Measurements from ENCODE around the gene WIPF3.
"Not testable (repeated sequence)": the region's sequence is repeated elsewhere in the genome, so short reads cannot be mapped to it uniquely, and the experiment has no call there.

Gene WIPF3

GRCh38 chr7:29881724-29882123 is 75.4 kb downstream of the WIPF3 start:
- no peak for DNase-seq (ENCODE audit: low read depth)

GRCh38 chr7:29882481-29882880 is 76.2 kb downstream of the WIPF3 start:
- no peak for DNase-seq (ENCODE audit: low read depth)

DNA sequence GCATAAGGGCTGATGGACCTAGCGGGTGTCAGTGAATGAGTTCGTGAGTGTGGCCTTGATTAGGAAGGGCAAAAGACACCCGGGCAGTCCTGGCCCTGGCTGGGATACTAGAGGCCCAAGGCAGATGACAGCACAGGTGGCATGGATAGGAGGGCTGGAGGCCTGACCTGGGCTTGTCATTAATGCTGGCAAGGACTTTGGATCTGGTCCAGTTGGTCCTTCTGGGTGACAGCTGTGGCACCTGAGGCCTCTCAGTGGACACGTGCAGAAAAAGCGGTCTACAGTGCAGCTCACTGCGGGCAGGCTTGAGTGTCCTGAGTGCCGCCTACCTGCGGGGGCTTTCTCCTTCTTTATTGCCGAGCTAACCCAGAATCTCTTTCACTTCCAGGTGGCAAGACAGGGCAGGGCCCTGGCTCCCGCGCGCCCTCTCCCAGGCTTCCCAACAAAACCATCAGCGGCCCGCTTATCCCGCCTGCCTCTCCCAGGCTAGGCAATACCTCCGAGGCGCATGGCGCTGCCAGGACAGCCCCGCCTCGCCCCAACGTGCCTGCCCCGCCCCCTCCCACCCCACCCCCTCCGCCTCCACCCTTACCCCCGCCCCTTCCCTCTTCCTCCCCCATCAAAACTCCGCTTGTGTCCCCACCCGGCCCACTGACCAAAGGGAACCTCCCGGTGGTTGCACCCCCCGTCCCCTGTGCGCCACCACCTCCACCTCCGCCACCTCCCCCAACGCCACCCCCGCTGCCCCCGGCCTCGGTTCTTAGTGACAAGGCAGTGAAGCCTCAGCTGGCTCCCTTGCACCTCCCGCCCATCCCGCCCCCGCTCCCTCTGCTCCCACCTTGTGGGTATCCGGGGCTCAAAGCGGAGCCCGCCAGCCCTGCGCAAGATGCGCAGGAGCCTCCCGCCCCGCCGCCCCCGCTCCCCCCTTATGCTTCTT is 77.4 kb downstream of the WIPF3 start:
- no peak for DNase-seq (ENCODE audit: low read depth)

DNA sequence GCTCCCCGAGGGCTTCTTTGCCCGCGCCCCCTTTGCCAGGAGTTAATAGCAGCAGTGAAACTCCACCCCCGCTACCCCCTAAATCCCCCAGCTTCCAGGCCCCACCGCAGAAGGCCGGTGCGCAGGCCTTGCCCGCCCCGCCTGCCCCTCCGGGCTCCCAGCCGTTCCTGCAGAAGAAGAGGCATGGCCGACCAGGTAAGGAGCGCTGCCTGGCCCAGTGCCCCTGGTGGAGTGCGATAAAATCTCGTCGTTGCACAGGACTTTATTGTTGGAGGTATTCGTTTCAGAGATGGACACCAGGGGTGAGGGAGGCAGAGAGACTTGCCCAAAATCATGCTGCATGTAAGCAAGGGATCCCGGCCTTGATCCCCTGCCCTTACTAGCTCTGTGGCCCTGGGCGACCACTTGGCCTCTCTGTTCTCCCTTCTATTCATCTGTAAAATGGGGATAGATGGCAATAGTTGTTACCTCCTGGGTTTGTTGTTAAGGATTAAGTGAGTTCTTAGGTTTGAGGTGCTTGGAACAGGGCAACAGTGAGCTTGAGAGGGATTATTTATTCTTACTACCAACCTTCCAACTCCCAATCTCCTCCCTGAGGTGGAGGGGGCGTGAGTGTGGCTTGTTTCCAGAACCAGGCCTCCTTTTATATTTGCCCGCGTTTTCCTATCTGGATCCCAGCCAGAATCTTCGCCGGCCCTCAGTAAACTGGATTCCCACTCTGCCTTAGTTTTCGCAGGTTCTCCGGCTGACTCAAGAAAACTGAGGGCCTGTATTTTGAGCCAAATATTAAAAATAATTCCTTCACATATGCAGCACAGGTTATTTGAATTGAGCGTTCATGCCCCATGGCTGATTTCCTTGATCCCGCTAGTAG is 78.3 kb downstream of the WIPF3 start:
- DNase-seq (ENCODE audit: low read depth): no peak

GRCh38 chr7:29885626-29886025 is 79.3 kb downstream of the WIPF3 start:
- no peak for DNase-seq (ENCODE audit: low read depth)

- DNase-seq (ENCODE audit: low read depth): no peak
Measured at GRCh38 chr7:29886827-29887226, 80.5 kb downstream of the WIPF3 start.

- no peak for DNase-seq (ENCODE audit: low read depth)
Measured at GRCh38 chr7:29888006-29888405, 81.7 kb downstream of the WIPF3 start.

DNA sequence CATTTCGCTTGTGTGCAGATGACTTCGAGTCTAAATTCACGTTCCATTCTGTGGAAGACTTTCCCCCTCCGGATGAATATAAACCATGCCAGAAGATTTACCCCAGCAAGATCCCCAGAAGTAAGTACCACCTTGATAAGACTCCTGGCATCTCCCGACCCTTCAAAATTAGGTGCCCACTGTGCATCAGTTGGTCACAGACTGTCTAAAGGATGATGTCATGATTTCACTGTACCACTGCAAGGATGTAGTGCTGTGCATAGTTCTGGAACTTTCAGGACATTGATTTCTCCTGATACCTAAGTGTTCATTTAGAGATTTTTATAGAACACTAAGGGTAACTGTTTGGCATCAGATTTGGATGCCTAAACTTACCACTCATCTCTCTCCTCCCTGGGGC is 83.0 kb downstream of the WIPF3 start:
- DNase-seq (ENCODE audit: low read depth): no peak

DNA sequence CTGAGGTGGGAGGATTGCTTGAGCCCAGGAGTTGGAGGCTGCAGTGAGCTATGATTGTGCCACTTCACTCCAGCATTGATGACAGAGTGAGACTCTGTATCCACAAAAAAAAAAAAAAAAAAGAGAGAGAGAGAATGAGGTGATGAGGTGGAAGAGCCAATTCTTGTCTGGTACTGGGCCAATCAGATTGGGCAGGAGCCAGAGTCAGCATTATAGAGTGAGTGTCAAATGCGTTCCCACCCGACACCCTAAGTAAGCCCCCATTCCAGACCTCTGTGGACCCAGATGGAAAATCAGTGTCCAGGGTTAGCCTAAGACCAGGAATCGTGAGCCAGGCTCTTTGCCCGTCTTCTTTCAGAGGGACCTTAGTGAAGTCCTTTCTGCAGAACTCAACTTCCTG is 83.9 kb downstream of the WIPF3 start:
- no peak for DNase-seq (ENCODE audit: low read depth)

GRCh38 chr7:29890786-29891185 is 84.5 kb downstream of the WIPF3 start:
- DNase-seq (ENCODE audit: low read depth): not testable (repeated sequence)

DNA sequence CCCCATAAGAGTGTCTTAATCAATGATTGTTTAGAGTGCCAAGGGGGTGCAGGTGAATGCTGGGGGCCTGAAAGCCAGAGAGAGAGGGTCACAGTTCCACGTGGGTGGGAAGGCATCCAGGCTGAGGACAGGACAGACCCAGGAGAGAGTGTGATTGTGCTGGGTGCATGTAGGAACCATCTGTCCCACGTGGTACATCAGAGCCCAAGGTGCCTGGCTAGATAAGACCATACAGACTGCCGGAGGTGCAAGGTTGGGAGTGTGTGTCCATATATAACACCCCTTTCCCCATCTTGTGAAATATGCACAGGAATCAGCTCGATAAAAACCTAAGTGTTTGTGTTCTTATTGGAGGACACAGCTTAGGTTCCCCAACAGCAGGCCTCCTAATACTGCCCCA is 85.5 kb downstream of the WIPF3 start:
- DNase-seq (ENCODE audit: low read depth): no peak

- no peak for DNase-seq (ENCODE audit: low read depth)
Measured at GRCh38 chr7:29892231-29892630, 85.9 kb downstream of the WIPF3 start.

DNA sequence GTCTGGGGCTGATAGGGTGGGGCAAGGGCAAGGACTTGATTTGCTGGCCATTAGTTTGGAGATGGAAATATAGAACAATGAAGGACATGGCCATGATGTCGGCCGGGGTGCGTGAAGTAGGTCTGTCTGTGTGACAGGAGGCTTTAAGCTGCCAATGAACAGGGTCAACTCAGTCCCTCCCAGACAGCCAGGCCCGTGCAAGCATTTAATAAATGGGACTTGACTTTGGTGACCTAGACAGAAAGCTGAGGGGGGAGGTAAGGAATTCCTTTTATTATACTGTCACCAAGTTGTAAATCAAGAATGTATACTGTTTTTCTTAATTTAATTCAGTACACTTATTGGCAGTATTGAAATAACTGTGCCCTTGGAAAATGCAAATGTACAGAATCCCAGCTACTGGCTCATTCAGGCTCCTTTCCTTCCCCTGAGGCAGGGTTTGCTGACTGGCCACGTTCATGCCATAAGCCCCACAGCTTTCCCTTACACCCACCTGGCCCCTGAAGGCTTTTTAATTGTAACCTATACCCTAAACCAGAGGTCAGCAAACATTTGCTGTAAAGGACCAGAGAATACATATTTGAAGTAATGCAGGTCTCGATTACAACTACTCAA is 87.2 kb downstream of the WIPF3 start:
- no peak for DNase-seq (ENCODE audit: low read depth)

- DNase-seq (ENCODE audit: low read depth): no peak
Measured at GRCh38 chr7:29894256-29894655, 87.9 kb downstream of the WIPF3 start.

- no peak for DNase-seq (ENCODE audit: low read depth)
Measured at GRCh38 chr7:29895559-29895958, 89.3 kb downstream of the WIPF3 start.

DNA sequence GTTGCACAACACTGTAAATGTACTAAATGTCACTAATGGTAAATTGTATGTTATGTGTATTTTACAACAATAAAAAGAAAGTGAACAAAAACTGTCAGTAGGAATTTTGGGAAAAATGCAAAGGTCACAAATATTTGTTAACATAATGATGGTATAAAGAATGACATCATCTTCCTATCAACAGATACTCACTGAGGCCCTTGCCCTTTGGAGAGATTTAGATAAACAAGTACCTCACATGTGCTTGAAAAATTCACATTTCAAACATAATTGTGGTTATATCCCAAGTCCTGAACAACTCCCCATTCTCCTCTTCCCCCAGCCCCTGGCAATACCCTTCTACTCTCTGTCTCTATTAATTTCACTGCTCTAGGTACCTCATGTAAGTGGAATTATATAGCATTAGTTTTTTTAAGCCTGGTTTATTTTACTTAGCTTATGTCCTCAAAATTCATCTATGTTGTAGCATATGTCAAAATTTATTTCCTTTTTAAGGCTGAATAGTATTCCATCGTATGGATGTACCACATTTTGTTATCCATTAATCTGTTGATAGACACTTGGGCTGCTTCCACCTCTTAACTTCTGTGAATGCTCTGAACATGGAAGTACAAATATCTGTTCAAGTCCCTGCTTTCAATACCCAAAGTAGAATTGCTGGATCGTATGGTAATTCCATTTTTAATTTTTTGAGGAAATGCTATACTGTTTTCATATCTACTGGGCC is 90.5 kb downstream of the WIPF3 start:
- DNase-seq (ENCODE audit: low read depth): no peak

- no peak for DNase-seq (ENCODE audit: low read depth)
Measured at GRCh38 chr7:29898301-29898700, 92.0 kb downstream of the WIPF3 start.

- no peak for DNase-seq (ENCODE audit: low read depth)
Measured at GRCh38 chr7:29900745-29901144, 94.4 kb downstream of the WIPF3 start.

GRCh38 chr7:29906200-29907022 is 100.1 kb downstream of the WIPF3 start:
- no peak for DNase-seq (ENCODE audit: low read depth)

DNA sequence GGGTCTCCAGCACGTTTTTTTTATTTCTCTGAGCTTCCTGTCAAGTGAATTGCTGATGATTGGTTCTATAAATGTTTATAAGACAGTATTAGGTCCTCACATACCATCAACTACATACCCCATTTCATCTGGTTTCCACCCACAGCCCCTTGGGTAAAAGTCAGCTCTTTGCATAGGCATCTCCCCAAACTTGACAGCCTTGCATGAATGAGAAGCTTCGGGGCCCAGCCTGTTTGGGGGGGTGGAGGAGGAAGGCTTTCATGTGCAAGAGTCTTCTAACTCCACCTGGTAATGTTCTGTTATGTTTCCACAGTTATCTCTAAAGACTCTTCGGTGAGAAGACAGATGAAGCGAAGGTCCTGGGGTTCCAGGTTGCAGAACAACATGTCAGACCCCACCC is 107.9 kb downstream of the WIPF3 start:
- DNase-seq (ENCODE audit: low read depth): no peak

All from stimulated activated CD8-positive, alpha-beta memory T cell treated with anti-CD3 and anti-CD28 coated beads, Interleukin-12 subunit alpha, Interleukin-12 subunit beta, amount 100 ng/mL, for 4 hours (primary cell).